ENCODE measurements around the gene ATF4.

DNA sequence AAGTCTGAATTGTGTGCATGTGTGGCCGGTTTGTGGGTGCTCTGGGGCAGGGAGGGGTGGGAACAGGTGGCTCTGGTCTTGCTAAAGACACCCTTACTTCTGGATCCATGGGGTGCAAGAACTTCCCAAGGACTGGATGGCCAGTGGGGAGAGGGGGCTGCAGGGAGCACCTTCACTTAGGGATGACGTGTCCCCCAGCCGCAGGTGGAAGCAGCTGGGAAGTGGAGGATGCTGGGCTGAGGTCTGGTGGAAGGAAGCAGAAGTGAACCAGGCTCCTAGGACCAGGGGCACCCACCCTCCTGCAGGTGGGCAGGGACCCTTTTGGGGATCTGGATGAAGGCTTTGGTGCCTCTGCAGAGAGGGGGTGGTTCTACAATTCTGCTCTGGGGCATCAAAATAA, 28.2 kb upstream of the ATF4 start:
- TF ChIP-seq SP1 (IDR thresholded peaks at IDR 0.05) (no peak), HDGF (IDR thresholded peaks at IDR 0.05; ENCODE audit: borderline replicate concordance) (no peak)
